ENCODE results near the gene ABCC2.
"Not testable (repeated sequence)": the region's sequence is repeated elsewhere in the genome, so short reads cannot be mapped to it uniquely, and the experiment has no call there.

Gene ABCC2

DNA sequence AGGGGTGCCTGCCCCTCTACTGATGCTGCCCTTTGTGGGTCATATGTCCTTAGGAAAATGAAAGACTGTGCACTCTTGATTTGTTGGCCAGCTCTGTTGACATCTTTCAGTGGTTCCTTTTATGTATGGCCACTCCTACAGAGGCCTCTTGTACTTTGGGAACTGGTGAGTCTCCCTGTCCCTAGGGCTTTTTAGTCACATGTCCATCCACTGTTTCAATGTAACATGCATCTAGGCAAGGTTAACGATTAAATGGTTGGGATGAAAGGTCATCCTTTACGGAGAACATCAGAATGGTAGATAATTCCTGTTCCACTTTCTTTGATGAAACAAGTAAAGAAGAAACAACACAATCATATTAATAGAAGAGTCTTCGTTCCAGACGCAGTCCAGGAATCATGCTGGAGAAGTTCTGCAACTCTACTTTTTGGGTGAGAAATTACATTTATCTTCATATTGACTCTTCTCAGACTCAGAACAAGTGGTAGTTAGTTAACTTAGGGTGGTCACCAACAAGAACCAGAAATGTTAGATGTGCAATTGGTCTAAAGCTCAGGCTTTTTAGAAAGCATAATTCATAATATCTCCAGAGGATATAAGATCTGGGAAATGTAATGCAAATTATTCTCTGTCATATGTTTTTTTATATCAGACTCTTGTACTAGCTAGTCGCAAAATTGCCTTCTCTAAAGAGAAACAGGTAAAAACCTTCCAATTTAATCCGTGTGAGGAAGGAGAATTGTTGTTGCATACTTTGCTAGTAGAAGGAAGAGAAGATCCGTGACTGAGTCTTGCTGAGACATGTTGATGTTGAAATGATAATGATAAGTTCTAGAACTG, at the start of gene ABCC2:
TSS of gene ABCC2 (plus strand) at position 194 of the 840 bp plus-strand sequence. CDS start at position 399, 205 bp downstream.
- no peak for DNase-seq (ENCODE audit: low read depth in 2 of 2)

DNA sequence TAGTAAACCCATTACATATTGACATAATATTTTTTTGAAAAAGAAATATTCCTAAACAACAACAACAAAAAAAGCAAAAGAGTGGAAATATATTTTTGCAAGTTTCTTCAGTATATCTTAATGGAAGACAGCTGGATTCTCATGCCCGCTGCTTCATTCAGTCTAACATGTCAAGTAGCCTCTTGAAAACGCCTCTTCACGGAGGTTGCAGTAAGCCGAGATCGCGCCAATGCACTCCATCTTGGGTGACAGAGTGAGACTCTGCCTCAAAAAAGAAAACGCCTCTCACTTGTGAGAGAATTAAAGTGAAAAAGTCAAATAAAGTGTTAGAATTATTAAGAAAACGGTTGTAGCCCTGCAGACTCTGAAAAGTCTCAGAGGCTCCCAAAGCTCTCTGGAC, 49.1 kb upstream of the ABCC2 start:
- DNase-seq (ENCODE audit: low read depth in 2 of 2): no peak

DNA sequence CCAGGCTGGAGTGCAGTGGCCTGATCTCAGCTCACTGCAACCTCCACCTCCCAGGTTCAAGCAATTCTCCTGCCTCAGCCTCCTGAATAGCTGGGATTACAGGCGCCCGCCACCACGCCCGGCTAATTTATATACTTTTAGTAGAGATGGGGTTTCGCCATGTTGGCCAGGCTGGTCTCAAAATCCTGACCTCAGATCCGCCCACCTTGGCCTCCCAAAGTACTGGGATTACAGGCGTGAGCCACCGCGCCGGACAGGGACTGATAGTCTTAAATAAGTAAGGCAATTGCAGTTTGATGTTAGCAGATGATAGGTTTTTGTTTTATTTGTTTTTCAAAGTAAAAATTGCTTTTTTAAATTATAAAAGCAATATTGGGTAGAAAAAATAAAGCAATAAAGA, 48.3 kb upstream of the ABCC2 start:
- not testable (repeated sequence) for DNase-seq (ENCODE audit: low read depth in 2 of 2)

GRCh38 chr10:99740260-99740659, 42.2 kb upstream of the ABCC2 start:
- no peak for DNase-seq (ENCODE audit: low read depth in 2 of 2)

DNA sequence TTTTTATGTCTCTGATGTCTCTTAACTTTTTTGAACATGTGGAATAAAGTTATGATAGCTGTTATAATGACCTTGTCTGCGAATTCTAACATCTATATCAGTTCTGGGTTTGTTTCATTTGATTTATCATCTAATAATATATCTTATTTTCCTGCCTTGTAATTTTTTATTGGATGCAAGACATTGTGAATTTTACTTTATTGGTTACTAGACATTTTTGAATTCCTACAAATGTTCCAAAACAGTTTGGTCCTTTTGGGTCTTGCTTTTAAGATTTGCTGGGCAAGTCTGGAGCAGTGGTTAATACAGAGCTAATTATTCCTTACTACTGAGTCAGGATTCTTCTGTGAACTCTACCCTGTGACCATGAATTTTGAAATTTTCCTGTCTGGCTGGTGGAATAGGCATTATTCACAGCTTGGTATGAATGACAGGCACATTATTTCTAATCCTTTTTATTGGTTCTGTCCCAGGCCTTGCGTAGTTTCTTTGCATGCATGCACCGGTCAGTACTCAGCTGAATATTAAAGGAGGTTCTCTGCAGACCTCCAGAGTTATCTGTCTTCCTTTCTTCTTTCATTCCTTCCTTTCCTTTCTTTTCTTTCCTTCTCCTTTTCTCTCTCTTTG, 41.4 kb upstream of the ABCC2 start:
- DNase-seq (ENCODE audit: low read depth in 2 of 2): no peak

GRCh38 chr10:99742254-99742653, 40.2 kb upstream of the ABCC2 start:
- no peak for DNase-seq (ENCODE audit: low read depth in 2 of 2)

DNA sequence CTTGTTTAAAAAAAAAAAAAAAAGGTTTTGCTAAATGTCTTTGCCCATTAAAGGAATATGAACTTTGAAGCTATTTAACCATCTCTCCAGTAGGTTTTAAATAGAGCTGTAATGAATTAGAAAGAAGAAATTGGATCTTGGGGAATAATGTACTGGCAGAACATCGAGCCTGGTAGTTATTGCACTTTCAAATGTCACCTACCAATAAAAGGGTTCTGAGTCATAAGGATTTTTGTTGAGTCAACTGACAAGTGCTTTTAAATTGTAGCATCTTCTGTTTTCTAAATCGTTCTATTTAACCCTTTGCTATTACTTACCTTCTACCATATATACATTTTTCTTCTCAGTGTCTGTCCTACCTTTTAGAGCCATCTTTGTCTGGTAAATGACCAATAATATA, 39.7 kb upstream of the ABCC2 start:
- no peak for DNase-seq (ENCODE audit: low read depth in 2 of 2)

DNA sequence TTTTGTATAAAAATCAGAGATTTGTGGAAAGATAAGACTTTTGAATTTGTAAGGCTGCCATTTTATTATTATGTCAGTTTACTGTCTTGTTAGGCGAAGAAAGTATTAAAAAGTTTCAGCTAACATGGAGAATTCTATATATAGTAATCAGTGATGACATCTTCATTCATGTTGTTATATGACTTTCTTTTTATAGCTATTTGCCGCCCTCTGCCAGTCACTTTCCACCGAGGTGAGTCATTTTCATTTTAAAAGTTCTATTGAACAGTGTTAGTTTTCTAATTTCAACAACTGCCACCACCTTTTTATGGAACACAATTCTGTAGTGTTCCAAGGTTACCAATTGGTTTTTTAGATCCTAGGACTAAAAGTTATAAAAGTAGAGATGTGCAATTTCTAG, 38.6 kb upstream of the ABCC2 start:
- no peak for DNase-seq (ENCODE audit: low read depth in 2 of 2)

DNA sequence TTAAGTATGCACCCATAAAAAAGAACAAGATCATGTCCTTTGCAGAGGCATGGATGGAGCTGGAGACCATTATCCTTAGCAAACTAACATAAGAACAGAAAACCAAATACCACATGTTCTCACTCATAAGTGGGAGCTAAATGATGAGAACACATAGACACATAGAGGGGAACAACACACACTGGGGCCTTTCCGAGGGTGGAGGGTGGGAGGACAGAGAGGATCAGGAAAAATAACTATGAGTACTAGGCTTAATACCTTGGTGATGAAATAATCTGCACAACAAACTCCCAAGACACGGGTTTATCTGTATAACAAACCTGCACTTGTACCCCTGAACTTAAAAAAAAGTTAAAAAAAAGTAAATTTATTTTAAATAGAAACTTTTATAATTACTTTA, 36.3 kb upstream of the ABCC2 start:
- DNase-seq (ENCODE audit: low read depth in 2 of 2): not testable (repeated sequence)

- DNase-seq (ENCODE audit: low read depth in 2 of 2): no peak
These were observed 33.5 kb upstream of the ABCC2 start for GRCh38 chr10:99748823-99749451.

- no peak for DNase-seq (ENCODE audit: low read depth in 2 of 2)
These were observed 31.8 kb upstream of the ABCC2 start for GRCh38 chr10:99750641-99751040.

- no peak for DNase-seq (ENCODE audit: low read depth in 2 of 2)
These were observed 27.8 kb upstream of the ABCC2 start for GRCh38 chr10:99754670-99755069.

DNA sequence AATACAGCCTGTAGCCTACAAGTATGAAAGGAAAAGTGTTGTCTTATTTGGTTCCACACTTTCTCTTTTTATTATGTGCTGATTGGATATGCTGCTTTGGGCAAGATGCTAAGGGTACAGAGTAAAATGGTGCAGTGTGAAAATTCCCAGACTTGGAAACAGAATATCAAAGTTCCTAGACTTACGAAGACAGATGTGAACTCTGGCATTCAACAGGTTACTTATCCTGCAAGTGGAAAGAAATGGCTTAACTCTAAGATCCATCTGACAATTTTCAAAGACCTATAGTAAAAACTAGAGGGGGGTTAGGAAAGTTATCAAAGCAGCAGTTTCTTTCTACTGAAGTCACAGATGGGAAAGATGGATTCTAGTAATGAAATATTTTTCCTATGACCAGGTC, 26.3 kb upstream of the ABCC2 start:
- DNase-seq (ENCODE audit: low read depth in 2 of 2): no peak

DNA sequence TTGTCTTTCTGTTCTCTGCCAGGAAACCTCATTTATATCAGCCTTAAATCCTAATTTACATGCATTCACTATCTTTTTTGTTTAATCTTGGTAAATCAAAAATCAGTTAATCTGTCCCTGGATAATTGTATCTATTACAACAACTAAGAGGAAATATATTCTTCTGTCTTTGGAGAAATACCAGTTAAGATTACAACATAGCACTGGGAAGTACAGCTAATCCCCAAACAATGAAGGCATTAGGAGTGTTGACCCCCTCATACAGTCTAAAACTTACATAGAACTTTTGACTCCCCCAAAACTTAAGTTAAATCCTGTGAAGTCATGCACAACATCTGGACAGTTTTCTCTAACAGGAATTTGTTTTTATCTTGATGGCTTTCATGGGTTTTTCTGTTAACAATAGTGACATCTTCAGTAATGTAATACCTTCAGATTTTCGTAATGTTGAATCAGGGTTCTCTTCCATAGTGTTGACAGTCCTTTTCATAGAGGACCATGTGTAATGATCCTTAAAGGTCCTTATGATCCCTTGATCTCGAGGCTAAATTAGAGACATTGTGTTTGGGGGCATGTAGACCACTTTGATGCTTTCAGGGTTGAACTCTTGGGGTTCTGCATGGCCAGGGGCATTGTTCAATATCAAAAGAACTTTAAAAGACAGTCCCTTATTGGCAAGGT, 24.1 kb upstream of the ABCC2 start:
- no peak for DNase-seq (ENCODE audit: low read depth in 2 of 2)

GRCh38 chr10:99760321-99760720, 22.1 kb upstream of the ABCC2 start:
- DNase-seq (ENCODE audit: low read depth in 2 of 2): no peak

- no peak for DNase-seq (ENCODE audit: low read depth in 2 of 2)
These were observed 21.1 kb upstream of the ABCC2 start for GRCh38 chr10:99761365-99761764.

DNA sequence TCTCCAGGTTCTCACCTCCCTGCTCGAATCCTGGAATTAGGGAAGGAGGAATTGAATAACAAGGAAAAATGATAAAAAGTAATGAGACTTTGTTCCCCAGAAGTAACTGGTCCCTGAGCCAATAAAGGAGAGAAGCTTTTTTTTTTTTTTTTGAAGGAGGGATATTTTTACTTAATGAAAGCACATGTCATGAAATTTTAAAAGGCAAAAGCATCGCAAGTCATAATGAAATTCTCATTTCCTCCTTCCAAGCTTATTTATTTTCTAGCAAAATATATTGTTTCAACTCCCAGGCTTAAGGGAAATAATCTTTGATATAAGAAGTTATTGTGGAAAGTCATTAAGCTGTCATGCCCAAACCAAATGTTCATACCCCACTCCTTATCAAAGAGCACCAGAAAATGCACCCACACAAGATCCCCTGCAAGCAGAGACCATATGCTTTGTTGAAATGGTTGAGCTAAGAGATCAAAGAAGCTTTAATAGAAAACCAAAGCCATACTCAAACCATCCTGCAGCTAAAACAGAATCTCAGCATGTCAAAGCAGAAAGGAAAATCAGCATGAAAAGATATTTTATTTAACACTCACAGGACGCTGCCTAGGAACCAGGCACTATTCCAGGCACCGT, 16.7 kb upstream of the ABCC2 start:
- DNase-seq (ENCODE audit: low read depth in 2 of 2): no peak

- no peak for DNase-seq (ENCODE audit: low read depth in 2 of 2)
These were observed 16.1 kb upstream of the ABCC2 start for GRCh38 chr10:99766302-99766681.

- no peak for DNase-seq (ENCODE audit: low read depth in 2 of 2)
These were observed 14.5 kb upstream of the ABCC2 start for GRCh38 chr10:99767901-99768300.

GRCh38 chr10:99768556-99768955, 13.9 kb upstream of the ABCC2 start:
- DNase-seq (ENCODE audit: low read depth in 2 of 2): no peak

GRCh38 chr10:99769706-99770105, 12.7 kb upstream of the ABCC2 start:
- no peak for DNase-seq (ENCODE audit: low read depth in 2 of 2)
